Adipocyte (in vitro differentiated cells): ENCODE results near the gene APOBEC3A.
"Not testable (repeated sequence)": the region's sequence is repeated elsewhere in the genome, so short reads cannot be mapped to it uniquely, and the experiment has no call there.

Experiments
- DNase-seq: peaks from one replicate; pipeline ENCODE4 v3.0.0-alpha.2; 2015; ENCODE audit warnings: low read depth
- H3K27me3 ChIP-seq: replicated peaks from 2 replicates; pipeline ENCODE4 v1.7.0; 2013; ENCODE audit warnings: mild to moderate bottlenecking, low read length, moderate library complexity; ENCODE audit not compliant: control insufficient read depth, insufficient read depth
- H3K36me3 ChIP-seq: 2 replicates; pipeline ENCODE4 v1.7.0; 2013; ENCODE audit warnings: low read length, mild to moderate bottlenecking, moderate library complexity; ENCODE audit not compliant: control insufficient read depth, insufficient read depth, severe bottlenecking
- H3K4me1 ChIP-seq: 2 replicates; pipeline ENCODE4 v1.7.0; 2013; ENCODE audit warnings: mild to moderate bottlenecking, low read length, moderate library complexity; ENCODE audit not compliant: control insufficient read depth, insufficient read depth
- H3K4me3 ChIP-seq: 2 replicates; pipeline ENCODE4 v1.7.0; 2013; ENCODE audit warnings: mild to moderate bottlenecking, low read length, moderate library complexity
- H3K9ac ChIP-seq: 2 replicates; pipeline ENCODE4 v1.7.0; 2013; ENCODE audit warnings: mild to moderate bottlenecking, low read length, moderate library complexity
- H3K9me3 ChIP-seq: 2 replicates; pipeline ENCODE4 v1.7.0; 2013; ENCODE audit warnings: mild to moderate bottlenecking, low read length, moderate library complexity; ENCODE audit not compliant: control insufficient read depth

Gene APOBEC3A

DNA sequence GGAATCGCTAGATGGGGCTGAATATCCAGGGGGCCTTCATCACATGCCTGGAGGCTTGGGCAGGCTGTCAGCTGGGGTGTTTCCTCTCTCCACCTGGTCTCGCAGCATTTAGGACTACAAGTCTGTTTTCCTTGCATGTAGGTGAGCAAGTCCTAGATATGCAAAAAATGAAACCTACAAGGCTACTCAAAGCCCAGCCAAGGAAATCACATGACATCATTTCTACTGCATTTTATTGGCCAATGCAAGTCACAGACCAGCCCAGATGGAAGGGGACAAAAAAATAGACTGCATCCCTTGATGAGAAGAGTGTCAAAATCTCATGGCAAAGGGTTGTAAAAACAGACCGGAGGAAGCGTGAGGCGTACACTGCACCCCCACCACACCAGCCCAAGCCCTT lies 15.1 kb downstream of the APOBEC3A start:
- DNase-seq = no peak
- H3K9me3 ChIP-seq = peaks cover 11% of the 10 kb centered on the region
- H3K36me3 ChIP-seq = no peaks in the 10 kb centered on the region
- no peaks in the 10 kb centered on the region for H3K4me1 ChIP-seq
- no peak overlapping the region for H3K4me3 ChIP-seq
- H3K9ac ChIP-seq = no peak overlapping the region
- H3K27me3 ChIP-seq = peaks cover 50% of the 10 kb centered on the region

GRCh38 chr22:38973289-38974169 lies 16.1 kb downstream of the APOBEC3A start:
- H3K4me3 ChIP-seq = no peak overlapping the region
- no peaks in the 10 kb centered on the region for H3K4me1 ChIP-seq
- H3K9me3 ChIP-seq = peaks cover 11% of the 10 kb centered on the region
- no peaks in the 10 kb centered on the region for H3K36me3 ChIP-seq
- H3K9ac ChIP-seq = no peak overlapping the region
- peaks cover 40% of the 10 kb centered on the region for H3K27me3 ChIP-seq
- DNase-seq = peak; percentile 72

GRCh38 chr22:38974170-38974825 lies 16.9 kb downstream of the APOBEC3A start:
- Histone ChIP-seq H3K27me3 (peaks cover 34% of the 10 kb centered on the region), H3K4me1 (no peaks in the 10 kb centered on the region), H3K4me3 (no peak overlapping the region), H3K9me3 (peaks cover 11% of the 10 kb centered on the region), H3K9ac (no peak overlapping the region), H3K36me3 (no peaks in the 10 kb centered on the region)
- DNase-seq = no peak

- H3K4me3 ChIP-seq = no peak overlapping the region
- DNase-seq = no peak
- H3K27me3 ChIP-seq = peaks cover 31% of the 10 kb centered on the region
- H3K9ac ChIP-seq = no peak overlapping the region
- no peaks in the 10 kb centered on the region for H3K36me3 ChIP-seq
- no peaks in the 10 kb centered on the region for H3K4me1 ChIP-seq
- H3K9me3 ChIP-seq = peaks cover 11% of the 10 kb centered on the region
Observed at GRCh38 chr22:38974826-38975175, 17.4 kb downstream of the APOBEC3A start.

GRCh38 chr22:38977289-38977688 lies 19.9 kb downstream of the APOBEC3A start:
- not testable (repeated sequence) for H3K4me1 ChIP-seq, DNase-seq, H3K27me3 ChIP-seq, H3K9ac ChIP-seq, H3K36me3 ChIP-seq, H3K4me3 ChIP-seq
- H3K9me3 ChIP-seq = peaks cover 11% of the 10 kb centered on the region

DNA sequence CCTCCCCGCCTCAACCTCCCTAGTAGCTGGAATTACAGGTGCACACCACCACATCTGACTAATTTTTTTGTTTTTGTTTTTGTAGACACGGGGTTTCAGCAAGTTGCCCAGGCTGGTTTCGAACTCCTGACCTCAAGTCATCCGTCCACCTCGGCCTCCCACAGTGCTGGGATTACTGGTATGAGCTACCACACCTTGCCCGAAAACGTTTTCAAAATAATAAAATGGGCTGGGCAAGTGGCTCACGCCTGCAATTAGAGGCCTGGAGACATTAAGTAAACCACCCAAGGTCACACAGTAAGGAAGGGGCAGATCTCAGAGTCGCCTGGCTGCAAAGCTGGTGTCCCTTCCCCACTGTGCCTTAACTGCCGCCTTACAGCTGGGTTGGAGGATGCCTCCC lies 23.2 kb downstream of the APOBEC3A start:
- H3K9ac ChIP-seq, DNase-seq, H3K4me3 ChIP-seq: not testable (repeated sequence)

DNA sequence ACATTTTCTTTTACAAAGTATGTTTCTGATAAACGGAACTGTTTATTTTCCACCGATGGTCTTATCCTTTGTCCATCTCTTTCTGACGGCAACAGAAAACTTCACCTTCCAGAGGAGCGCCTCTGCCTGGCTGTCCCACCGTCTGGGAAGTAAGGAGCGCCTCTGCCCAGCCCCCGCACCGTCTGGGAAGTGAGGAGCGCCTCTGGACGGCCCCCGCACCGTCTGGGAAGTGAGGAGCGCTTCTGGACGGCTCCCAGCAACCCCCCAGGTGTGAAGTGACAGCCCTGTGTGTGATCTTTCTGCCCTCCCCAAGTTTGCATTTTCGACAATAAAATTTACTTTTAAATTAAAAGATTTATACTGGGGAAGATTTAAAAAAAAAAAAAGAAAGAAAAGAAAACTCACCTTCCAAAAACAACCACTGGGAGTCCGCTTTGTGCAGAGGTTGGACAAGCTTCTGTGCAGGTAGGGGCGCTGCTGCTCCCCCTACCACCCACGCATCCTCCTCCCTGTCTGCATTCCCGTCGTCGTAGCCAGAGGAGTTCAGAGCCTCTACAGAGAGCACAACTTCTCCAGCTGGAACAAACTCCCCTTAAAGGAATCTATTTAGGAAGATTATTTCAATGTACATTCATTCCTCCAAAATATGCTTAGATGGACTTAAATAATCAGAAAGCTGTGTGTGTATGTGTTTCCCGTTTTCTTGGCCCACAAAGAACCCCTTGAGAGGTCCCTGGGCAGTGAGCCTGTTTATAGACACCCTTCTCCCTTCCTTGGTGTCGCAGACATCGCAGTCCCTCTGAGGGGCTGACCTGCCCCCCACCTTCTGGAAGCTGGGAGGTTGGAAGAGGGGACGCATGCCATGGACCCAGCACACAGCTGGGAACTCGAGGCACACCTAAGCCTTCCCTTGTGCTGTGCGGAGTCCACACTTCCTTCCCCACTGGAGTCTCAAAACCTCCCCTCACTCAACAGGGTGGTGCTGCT lies 23.9 kb downstream of the APOBEC3A start:
- Histone ChIP-seq H3K4me3 (peak overlapping the region; percentile 78), H3K9ac (no peak overlapping the region), H3K9me3 (peaks cover under 1% of the 10 kb centered on the region), H3K4me1 (peaks cover 9% of the 10 kb centered on the region), H3K27me3 (no peaks in the 10 kb centered on the region), H3K36me3 (no peaks in the 10 kb centered on the region)
- peak; percentile 58 for DNase-seq

More for the DNA sequence above, 23.2 kb downstream of the APOBEC3A start:
- H3K9me3 ChIP-seq, H3K4me1 ChIP-seq, H3K27me3 ChIP-seq, H3K36me3 ChIP-seq: not testable (repeated sequence)

- H3K9ac ChIP-seq = peak within 1 kb of the TSS; percentile 34
- peak within 1 kb of the TSS; percentile 78 for H3K4me3 ChIP-seq
- peaks cover 9% of the 10 kb centered on the region for H3K4me1 ChIP-seq
- peak; percentile 95 for DNase-seq
- no peaks in the 10 kb centered on the region for H3K27me3 ChIP-seq
- H3K9me3 ChIP-seq = no peaks in the 10 kb centered on the region
- no peaks in the 10 kb centered on the region for H3K36me3 ChIP-seq
Observed at GRCh38 chr22:38981992-38982927, 24.9 kb downstream of the APOBEC3A start, which contains the start of gene APOBEC3B. Gene APOBEC3B, plus strand, starts transcription at chr22:38982347. Its CDS starts 107 bp downstream, at chr22:38982454.

DNA sequence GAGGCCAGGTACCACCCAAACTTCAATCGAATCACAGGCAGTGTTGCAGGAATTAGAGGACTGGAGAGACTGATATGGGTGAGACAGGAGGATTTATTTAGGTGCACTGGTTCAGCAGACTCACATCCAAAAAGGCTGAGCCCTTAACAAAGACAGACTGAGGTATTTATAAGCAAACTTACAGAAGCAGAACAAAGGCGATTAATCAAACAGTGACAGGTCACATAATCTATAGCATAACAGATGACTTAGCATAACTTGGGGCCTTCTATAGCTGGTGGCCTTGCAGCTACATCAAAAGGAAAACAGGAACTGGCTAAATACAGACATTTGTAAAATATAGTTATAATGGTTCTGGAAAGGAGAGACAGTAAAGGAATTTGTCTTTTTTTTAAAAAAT lies 26.8 kb downstream of the APOBEC3A start:
- H3K9me3 ChIP-seq = no peaks in the 10 kb centered on the region
- no peak for DNase-seq
- peaks cover 3% of the 10 kb centered on the region for H3K27me3 ChIP-seq
- H3K4me1 ChIP-seq = peaks cover 9% of the 10 kb centered on the region
- H3K36me3 ChIP-seq = no peaks in the 10 kb centered on the region
- H3K4me3 ChIP-seq = no peak overlapping the region
- no peak overlapping the region for H3K9ac ChIP-seq
